GM12874 (cell line): ENCODE measurements around the gene MYB.
A peak's percentile ranks its signal among the peaks of the same experiment; 100 is the strongest.

Experiments used
- CTCF ChIP-seq: IDR thresholded peaks from 2 replicates; pipeline ENCODE4 v1.5.1; 2011; ENCODE audit warnings: low read depth, mild to moderate bottlenecking, control low read depth, low read length, moderate library complexity; ENCODE audit not compliant: insufficient read depth

The MYB gene

GRCh38 chr6:135145063-135145800 lies 35.9 kb upstream of the MYB start:
- TF ChIP-seq CTCF: peak; percentile 42; the same call in 1 of the 2 replicates

GRCh38 chr6:135146162-135146934 lies 34.8 kb upstream of the MYB start:
- no peak for TF ChIP-seq CTCF

GRCh38 chr6:135147637-135148592 lies 33.2 kb upstream of the MYB start:
- no peak for TF ChIP-seq CTCF

- TF ChIP-seq CTCF: no peak
These were observed 32.2 kb upstream of the MYB start for GRCh38 chr6:135148889-135149288.

- no peak for TF ChIP-seq CTCF
These were observed 31.7 kb upstream of the MYB start for GRCh38 chr6:135149376-135149775.

GRCh38 chr6:135158397-135158796 lies 22.7 kb upstream of the MYB start:
- TF ChIP-seq CTCF: no peak

- TF ChIP-seq CTCF: no peak
These were observed 21.6 kb upstream of the MYB start for GRCh38 chr6:135159531-135159930.
